ENCODE results near the gene ESPL1.

The ESPL1 gene

DNA sequence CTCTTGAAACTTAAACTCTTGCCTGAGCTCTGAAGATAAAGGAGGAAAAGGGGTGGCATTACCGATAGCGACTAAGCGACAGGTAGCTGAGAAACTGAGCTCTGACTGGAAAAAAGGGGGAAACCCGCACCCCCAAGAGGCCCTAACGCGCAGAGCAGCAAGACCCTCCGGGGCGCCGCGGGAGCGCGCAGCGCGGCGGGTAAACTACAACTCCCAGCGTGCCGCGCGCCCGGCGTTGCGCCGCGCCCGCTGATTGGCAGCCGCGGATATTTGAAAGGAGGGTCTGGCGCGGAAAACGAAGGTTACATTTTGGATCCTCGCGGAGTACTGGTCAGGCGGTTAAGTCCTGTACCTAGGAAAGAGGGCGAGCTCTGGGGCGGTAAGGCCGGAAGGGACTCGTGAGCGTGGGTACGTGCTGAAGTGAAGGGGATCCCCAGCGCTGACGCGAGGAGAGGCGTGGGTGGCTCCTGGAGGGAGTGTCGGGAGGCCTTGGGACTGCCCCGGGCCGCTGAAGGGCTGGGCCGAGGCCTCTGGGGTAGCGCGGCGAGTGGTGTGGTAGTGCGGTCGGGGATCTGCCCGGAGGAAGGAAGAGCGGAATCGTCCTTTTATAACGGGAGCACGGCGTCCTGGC is at the start of gene ESPL1:
ESPL1 (plus strand) TSS at position 301 of the 631 bp plus-strand sequence. CDS start 468 bp downstream, outside the sequence.
- DNase-seq (ENCODE audit: low spot score) = peak; percentile 56
- no peak for FAIRE-seq

DNA sequence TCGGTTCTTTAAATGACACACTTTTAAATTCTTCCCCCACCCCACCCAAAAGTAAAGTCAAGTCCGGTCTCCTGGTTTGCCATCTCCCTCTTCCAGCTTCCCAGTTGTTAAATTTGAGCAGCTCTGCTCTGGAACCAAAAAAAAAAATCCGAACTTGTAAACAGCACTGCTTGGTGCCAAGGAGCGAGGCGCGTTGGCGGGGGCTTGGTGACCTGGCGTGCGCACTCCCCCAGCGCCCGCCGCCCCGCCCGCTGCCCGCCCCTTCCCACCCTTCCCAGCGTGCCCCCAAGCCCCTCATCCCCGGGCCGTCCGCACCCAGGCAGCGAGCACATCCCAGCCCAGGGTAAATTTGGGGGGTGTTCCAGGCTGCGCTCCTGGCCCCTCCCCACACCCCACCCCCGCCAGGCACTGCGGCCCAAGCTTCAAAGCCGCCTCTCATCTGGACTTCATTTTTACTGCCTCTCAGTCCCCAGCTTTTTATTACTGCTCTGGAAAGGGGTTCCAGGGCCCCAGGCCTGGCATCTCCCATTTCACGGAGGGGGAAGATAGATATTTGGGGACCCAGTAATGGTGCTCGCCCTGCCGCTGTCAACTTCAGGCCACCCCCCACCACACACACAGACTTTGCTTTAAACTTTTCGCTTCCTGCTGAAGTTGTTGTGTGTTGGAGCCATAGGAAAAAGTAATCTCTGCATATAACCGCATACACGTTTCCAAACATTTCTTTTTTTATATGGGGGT is 49.4 kb upstream of the ESPL1 start:
- FAIRE-seq (no peak), DNase-seq (ENCODE audit: low spot score) (no peak)

DNA sequence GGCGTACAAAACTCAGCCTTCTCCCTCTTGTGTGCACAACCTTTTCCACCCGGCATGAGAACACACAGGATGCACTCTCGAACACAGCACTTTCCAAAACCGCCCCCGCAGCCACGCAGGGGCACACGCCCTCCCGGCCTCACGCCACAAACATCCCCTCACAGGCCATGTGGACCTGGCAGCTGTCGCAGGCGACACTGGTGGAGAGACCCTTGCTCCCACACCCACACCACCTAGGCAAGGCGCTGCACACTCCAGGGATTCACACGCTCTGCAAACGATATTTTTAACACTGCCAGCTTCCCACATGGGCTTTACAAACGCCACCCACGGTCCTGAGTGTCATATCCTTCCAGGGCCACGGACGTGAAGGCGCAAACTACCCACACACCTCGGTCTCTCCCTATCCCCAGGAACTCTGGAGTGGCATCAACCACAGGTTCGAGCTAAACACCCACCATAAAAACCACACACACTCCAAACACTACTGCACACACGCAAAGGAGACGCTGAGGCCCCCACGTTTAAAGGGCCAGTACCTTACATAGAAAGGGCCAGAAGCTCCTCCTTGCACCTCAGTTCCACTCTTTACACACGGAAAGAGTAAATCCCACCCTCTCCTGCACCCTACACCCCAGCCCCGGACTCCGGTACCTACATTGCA is 48.7 kb upstream of the ESPL1 start:
- DNase-seq (ENCODE audit: low spot score) (no peak), FAIRE-seq (no peak)

DNA sequence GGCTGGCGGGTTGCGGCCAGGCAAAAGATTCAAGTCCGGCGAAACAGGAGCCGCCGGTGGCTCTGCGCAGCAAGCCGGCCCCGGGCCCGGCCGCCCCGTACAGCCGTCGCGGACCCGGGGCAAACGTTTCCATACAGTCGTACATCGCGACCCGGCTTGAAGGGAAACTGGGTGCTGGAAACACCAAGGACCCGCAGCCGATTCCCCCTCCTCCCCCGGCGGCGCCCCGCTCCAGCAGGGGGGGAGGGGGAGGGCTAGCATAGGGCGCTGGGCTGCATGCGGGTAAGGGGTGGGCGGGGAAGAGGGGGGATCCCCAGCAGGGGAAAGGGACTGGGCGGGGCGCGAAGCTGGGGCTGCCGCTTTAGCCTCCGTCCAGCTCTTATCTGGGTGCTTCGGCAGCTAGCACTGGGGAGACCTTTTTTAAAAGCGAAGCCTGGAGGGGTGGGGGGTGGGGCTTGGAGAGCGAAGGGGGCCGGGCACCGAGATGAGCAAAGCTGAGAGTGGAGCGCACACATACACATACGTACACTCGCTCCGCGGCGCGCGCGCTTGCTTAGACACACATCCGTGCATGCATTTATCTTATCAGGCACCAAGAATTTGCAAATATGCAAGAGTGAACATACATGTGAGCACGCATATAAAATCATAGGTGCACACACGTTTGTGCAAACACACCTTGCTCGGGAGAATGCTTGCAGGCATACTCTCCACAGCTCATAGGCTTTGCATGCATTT is 48.0 kb upstream of the ESPL1 start:
- DNase-seq (ENCODE audit: low spot score) = peak; percentile 22

DNA sequence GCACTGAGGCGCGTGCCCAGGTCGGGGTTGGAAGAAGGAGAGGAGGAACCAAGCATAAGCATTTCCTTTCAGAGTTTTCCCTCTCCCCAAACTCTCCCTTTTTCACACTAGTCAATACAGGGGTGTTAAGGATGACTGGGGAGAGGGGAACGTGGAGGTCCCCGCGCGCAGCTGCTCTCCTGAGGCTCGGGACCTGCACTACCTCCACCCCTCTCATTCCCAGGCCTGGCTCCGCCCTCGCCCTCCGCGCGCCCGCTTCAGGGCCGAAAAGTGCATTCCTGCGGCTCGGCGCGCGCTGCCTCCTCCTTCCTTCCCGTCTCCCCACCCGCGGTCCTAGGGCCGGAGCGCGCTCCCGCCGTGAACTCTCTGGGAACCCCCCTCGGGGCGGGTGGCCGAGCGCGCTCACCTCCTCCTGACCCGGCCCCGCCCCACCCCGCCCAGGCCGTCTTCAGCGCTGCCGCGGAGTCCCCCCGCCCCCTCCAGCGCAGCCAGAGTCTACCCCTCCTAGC is 47.4 kb upstream of the ESPL1 start:
- no peak for FAIRE-seq

More for the DNA sequence above, 48.0 kb upstream of the ESPL1 start:
- FAIRE-seq = no peak

DNA sequence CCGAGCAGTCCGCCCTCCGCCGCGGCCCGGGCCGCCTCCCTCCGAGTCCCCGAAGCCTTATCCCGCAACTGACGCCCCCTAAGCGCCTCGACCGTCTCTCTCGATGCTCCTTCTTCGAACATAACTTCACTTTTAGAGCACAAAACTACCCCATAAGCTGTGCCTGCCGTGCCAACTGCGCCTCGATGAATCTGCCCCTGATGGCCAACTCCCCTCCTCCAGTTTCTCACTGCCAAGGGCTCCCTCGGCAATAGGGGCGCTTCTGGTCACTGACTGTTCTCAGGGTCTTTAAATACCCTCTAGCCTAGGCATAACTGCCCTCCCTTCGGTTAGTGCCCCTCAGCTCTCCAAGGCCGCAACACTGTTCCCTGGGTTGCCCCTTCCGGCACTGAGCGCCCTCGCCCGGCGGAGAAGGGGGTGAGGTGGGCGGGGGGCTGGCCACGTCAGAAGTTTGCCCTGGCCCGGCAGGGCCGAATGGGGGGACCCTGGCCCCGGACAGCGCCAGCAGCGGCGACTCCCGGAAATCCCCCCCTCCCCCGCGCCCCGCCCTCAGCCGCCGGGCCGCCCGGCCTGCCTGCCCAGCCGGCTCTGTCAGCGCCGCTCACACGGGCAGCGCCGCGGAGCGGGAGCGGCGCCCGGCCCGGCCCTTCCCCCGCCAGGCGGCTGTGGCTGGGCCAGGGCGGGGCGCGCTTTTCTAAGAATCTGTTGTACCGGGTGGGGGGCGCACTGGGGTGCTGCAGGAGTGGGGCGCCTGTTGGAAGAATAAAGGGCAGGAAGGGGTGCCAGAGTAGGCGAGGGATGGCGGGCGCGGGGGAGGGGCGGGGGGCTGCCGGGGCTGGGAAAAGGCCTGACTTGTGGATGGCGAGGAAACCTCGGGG is 46.7 kb upstream of the ESPL1 start:
- DNase-seq (ENCODE audit: low spot score) = peak; percentile 22
- no peak for FAIRE-seq

More for the DNA sequence above, 47.4 kb upstream of the ESPL1 start:
- DNase-seq (ENCODE audit: low spot score) = peak; percentile 82

DNA sequence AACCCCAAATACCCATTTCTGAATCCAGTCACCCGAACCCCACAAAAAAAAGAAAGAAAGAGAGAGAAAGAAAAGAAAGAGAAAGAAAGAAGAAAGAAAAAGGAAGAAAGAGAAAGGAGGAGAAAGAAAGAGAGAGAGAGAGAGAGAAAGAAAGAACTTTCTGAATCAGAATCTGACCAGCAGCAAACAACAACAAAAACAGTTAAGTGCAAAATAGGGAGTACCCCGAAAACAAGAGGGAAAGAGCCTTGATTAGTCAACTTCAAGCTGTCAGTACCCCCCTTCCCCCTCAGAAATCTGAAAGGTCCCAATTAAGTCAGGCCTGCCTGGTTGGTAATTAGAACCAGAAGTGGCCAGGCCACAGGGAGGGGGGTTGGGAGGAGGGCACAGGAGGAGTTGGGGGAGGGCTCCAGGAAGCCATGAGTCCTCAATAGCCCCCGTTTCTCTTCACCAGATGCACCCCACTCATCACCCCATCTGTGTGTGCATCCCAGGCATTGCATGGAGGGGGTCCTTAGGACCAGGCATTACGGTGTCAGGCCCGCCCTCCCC is 45.9 kb upstream of the ESPL1 start:
- DNase-seq (ENCODE audit: low spot score) = no peak
- no peak for FAIRE-seq

DNA sequence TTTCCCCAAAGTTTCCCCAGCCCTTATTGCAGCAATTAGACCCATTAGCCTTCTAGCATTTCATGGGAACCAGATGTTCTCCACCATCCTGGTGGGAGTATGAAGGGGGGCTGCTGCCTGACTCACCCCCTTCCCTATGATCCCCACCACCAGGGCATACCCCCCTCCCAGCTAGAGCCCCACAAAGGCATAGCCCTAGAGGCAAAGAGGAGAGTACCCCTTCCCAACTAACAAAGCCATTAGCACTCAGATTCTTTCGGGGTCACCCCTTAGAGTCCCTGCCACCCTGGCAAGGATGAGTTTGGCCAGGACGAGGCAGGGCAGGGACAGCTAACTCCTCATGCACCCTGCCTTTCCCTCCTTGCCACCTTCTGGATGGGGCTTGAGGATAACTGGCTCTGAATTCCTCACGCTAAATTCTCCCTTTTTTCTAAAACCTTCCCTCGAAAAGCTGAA is 45.3 kb upstream of the ESPL1 start:
- DNase-seq (ENCODE audit: low spot score) (no peak), FAIRE-seq (no peak)

DNA sequence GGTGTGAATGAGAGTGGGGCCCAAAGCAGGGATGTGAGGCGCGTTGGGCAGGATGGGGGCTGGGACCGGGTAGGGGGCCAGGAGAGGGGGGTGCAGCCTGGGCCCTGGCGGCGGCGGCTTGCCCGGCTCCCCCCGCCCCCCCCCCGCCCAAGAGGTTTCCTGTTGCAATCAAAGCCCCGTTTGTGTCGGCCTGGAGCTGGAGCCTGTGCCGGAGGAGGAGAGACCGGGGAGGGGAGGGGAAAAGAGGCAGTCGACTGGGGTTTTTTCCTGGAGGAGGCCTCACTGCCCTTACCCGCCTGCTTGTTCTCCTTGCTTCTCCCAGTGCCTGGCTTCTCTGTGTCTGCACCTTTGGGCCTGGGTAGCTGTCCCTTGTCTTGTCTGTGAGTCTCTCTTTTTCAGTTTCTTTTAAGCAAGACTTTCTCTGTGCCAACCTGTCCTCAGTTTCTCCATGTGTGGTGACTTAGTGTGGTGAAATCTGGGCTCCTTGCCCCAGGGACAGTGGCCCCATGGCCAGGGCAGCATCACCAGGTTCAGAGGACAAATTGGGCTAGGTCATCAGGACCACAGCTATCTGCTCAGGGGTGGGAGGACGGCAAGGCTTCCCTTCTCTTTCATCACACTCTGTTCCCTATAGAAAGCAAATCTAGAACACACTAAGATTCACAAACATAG is 44.6 kb upstream of the ESPL1 start:
- FAIRE-seq = no peak
- DNase-seq (ENCODE audit: low spot score) = no peak

DNA sequence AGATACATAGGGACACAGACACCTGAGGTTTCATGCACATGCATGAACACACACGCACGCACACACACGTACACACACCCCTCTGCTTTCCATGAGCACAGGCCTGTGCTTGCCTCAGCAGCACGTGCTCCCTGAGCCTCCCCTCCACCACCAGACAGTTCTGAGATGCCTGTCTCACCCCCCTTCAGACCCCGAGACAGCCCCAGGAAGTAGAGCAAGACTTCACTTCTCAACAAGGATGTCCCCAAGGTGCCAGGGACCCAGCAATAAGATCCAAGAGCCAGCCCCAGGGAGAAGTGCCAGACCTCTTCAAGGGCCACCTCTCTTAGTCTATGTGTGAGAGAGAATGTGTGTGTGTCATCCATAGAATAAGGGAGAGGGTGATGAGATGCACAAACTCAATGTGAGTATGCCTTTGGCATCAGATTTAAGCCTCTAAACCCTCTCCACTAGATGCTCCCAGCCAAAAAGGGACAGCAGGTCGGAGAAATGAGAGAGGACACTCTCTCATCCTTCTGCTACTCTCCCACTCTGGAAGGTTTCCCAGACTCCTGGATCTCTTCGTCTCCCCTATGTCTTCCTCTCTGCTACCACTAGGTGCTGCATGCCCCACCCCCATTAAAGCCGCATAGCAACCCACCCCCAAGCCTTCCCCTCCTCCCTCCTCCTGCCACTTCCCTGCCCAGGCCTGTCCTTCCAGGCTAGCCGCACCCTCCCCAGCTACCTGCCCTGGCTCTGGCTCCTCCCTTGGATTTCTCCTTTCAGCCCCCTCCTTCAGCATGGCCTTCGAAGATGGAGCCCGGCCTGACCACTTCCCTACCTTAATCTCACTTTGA is 43.8 kb upstream of the ESPL1 start:
- no peak for DNase-seq (ENCODE audit: low spot score)
- FAIRE-seq = no peak

DNA sequence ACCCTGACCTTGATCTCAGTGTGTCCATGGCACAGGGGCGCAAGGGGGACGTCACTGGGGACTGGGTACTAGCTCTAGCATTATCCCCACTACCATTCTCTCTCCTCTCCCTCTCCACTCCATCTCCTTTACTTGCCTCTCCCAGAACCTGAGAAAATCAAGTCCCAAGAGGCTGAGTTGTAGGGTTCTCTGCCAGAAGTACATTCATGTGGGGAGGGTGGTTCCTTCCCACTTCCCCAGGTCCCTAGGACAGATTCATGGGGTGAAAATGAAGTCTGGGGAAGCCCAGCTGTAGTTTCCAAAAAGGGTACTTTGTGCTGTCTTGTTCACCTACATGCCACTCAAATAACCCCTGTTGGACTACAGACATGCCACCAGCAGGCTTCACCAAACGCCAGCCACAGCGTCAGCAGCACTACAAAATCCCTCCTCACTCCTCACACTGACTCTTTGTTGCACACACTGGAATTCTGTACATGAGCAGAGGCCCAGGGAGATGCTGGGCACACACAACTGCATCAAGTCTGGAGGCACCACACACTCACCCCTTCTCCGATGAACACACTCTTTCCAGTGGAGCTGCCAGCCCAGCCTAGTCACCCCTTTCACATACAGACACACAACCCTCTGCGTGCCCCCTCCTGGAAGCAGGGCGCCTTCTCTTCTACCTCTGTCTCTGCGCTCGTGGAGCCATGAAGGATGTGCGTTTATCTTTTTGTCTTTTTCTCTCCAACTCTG is 43.0 kb upstream of the ESPL1 start:
- DNase-seq (ENCODE audit: low spot score) = no peak
- FAIRE-seq = no peak

DNA sequence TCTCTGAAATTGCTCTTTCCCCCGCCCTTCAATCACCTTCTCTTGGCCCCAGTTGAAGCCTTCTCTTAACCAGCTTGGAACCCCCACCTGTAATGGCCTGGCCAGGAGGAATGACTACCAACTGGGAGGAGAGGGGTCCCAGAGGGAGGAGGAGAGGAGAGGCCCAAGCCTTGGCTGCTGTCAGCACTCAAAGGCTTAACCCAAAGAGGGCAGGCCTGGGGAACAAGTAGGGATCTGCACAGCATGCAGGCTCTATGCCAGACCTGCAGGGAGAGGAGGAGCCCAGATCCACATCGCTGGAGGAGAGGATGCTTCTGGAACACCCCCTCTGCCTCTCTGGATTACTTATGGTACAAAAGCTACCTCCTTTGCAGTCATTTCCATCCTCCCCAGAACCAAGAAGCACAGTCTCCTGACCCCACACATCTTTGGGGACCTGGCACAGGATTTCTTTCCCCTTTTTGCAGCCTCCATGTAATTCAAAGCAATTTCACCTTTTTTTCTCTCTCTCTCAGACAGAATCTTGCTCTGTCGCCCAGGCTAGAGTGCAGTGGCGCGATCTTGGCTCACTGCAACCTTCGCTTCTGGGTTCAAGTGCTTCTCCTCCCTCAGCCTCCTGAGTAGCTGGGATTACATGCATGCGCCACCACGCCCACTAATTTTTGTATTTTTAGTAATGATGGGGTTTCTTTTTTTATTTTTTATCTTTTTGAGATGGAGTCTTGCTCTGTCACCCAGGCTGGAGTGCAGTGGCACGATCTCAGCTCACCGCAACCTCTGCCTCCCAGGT is 42.3 kb upstream of the ESPL1 start:
- FAIRE-seq = no peak
- DNase-seq (ENCODE audit: low spot score) = no peak

DNA sequence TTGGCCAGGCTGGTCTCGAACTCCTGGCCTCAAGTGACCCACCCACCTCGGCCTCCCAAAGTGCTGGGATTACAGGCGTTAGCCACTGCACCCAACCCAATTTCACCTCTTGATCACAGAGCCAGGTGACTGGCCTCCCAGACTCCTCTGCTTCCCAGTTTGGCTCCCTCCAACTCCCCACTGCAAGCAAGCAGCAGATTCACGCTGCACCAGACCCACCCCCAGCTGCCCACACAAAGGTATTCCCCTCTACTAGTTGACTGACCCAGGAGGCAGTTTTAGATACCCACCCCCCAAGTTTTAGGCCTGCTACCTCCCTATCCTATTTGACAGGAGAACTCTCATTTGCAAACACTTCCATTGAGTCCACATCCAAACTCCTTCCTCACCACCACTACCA is 41.3 kb upstream of the ESPL1 start:
- no peak for FAIRE-seq
- no peak for DNase-seq (ENCODE audit: low spot score)

DNA sequence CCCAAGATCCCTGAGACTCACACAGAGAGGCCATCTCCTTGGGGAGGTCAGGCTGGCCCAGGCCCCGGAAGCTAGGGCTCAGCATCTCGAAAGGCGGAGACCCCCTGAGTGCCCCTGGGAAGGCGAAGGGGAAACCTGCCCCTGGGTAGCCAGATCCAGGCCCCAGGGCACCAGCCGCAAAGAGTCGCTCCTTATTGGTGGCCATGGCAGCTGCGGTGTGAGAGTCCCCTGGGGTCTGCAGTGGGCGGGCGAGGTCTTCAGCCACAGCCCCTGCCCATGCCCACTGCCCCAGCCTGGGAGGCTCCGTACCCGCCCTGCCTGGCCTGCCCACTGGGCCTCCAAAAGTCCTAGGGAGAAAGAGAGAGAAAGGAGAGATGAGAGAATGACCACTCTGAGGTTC is 40.8 kb upstream of the ESPL1 start:
- FAIRE-seq (no peak), DNase-seq (ENCODE audit: low spot score) (no peak)

DNA sequence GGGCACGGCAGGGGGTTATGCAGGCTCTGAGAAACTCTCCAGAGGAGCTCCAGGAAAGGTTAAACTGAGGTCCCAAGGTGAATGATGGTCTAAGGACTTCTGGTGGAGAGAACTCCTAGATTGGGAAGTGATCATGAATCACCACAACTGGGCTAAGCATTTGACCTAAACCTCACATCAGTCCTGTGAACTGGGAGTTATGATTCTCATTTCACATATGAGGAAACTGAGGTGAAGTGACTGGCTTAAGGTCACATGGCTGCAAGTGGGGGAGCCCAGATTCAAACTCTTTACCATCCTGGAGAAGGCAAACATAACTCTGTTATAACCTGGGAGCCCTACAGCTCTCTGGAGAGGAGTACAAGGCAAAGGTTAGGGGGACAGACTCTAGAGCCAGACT is 40.3 kb upstream of the ESPL1 start:
- DNase-seq (ENCODE audit: low spot score) (no peak), FAIRE-seq (no peak)

DNA sequence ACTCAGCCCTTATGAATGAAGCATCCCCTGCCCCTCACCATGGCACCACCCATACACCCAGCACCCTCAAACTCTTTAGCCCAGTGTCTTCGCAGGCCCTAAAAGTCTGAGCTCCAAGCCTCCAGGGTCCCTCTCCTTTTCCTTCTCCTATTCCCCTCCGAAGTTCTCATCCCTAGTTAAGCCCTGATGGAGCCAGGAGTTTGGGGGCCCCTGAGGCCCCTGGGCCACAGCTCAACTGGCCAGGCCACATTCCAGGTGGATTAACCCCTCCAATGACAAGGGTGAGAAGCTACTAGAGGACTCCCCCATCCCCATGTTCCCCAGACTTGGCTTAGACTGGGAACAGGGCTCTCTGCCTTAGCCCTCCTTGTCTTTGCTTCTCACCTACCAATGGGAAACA is 38.6 kb upstream of the ESPL1 start:
- FAIRE-seq (no peak), DNase-seq (ENCODE audit: low spot score) (no peak)

DNA sequence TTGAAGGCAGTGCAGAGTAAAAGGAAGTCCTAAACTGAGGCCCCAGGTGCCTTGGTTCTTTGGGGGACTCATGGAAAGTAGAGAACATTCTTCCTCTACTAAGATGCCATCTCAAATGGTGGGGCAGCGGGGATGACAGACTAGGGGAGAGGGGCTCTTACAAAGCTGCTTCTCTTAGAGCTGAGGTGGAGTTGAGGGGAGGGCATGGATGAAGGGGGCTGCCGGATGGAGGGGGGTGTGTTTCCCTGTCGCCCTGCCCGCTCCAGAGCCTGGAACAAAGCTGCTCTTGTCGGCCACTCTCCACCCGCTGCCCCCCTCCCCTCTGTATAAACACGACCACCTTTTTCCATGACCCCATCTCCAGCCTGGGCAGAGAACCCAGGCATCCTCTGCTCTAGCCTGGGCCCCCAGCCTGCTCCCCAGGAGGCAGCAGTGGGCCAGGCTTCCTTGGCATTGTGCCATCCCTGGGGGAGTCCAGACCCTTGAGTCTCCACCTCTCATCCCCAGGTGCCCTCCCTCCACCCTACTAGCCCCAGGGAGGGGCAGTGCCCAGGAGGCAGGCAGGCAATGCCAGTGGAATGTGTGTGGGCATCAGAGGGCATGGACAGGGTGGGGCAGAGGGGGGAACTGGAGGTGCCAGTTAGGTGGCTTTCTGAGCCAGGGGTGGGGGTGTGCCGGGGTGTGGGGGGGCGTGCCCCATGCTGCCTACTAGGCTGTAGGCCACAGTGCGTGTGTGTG is 37.8 kb upstream of the ESPL1 start:
- no peak for FAIRE-seq
- DNase-seq (ENCODE audit: low spot score) = no peak
